ENCODE data around the gene VPS72.

DNA sequence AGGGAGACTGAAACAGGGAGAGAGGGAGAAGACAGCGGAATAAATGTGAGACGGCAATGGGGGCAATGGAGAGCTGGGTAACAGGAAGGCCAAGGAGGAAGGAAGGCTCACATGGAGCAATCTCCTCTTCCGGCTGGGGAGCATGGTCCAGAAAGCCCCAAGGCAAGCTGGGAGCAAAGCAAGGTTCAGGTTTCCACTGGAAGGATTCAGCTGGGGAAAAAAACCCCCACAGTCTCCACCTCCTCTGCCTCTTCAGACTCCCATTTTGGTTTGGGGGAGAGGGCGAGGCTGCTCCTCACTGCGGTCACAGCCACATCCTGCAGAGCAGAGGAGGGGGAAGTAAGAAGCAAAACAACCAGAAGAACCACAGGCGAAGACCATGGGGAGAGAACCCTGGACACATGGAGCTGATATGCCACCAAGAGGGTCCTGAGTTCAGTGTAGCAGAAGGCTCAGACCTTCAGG is 32.9 kb downstream of the VPS72 start:
- TF ChIP-seq IKZF1 (IDR thresholded peaks at IDR 0.05) (no peak), ZNF558 (CRISPR knock-in tag; IDR thresholded peaks at IDR 0.05; ENCODE audit: borderline replicate concordance) (no peak)
- TF ChIP-seq, protein P1, sequence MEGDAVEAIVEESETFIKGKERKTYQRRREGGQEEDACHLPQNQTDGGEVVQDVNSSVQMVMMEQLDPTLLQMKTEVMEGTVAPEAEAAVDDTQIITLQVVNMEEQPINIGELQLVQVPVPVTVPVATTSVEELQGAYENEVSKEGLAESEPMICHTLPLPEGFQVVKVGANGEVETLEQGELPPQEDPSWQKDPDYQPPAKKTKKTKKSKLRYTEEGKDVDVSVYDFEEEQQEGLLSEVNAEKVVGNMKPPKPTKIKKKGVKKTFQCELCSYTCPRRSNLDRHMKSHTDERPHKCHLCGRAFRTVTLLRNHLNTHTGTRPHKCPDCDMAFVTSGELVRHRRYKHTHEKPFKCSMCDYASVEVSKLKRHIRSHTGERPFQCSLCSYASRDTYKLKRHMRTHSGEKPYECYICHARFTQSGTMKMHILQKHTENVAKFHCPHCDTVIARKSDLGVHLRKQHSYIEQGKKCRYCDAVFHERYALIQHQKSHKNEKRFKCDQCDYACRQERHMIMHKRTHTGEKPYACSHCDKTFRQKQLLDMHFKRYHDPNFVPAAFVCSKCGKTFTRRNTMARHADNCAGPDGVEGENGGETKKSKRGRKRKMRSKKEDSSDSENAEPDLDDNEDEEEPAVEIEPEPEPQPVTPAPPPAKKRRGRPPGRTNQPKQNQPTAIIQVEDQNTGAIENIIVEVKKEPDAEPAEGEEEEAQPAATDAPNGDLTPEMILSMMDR (CRISPR knock-in tag; IDR thresholded peaks at IDR 0.05): no peak

Data from HepG2 (cell line).